Measurements from ENCODE around the gene COL18A1. TPM values are rescaled to one million over a fixed set of nuclear protein-coding genes. Genes with fewer than 3 reads are reported as not detected.

COL18A1 gene
- total RNA-seq, 1 experiment from 2014 or later = 676 TPM

GRCh38 chr21:45411810-45412206, 6.8 kb downstream of the COL18A1 start:
- no peaks in the 10 kb centered on the region; the same call in 1 of the 2 replicates for H3K36me3 ChIP-seq (ENCODE audit: control insufficient read depth, insufficient read depth, low read length)
- H3K27ac ChIP-seq (ENCODE audit: low read length) = peak overlapping the region; percentile 93
- TF ChIP-seq SIN3A (IDR thresholded peaks at IDR 0.05; ENCODE audit: borderline replicate concordance, insufficient read depth, low read depth, low read length) (no peak), POLR2AphosphoS5 (IDR thresholded peaks at IDR 0.05; ENCODE audit: low read depth, low read length) (no peak)
- no peak overlapping the region for H3K4me3 ChIP-seq (ENCODE audit: low read depth in 2 of 2, low read length in 2 of 2)
- H3K9me3 ChIP-seq (ENCODE audit: control insufficient read depth, insufficient read depth, low read depth, low read length) = no peaks in the 10 kb centered on the region
- H3K27me3 ChIP-seq (ENCODE audit: control insufficient read depth, insufficient read depth, low read length) = no peaks in the 10 kb centered on the region
- BruUV-seq (replicated peaks) = no TSS peak
- in situ Hi-C loops (cut with HindIII; ENCODE audit: low pct_unique_long_range_greater_than_20kb, low sequenced_read_pairs) = no loop called here
- POLR2A ChIA-PET = interaction anchor here (0.7 kb wide), 2 partner anchors 10 to 25 kb away, joined by 4 to 5 read pairs; no protein-coding TSS in a partner anchor
- no peak for DNase-seq (ENCODE audit: low read depth, low spot score)
- H3K4me1 ChIP-seq (ENCODE audit: control insufficient read depth, insufficient read depth, low read length) = peaks cover 81% of the 10 kb centered on the region
- CTCF ChIA-PET = interaction anchor here (0.6 kb wide), 1 partner anchor 100 kb away, joined by 7 read pairs; no protein-coding TSS in a partner anchor
- intact Hi-C loops (cut with micrococcal nuclease; ENCODE audit: unreplicated experiment) = loop anchor here (5.0 to 10.0 kb wide), 2 partner anchors 53 to 120 kb away; no protein-coding TSS in a partner anchor
- ATAC-seq = no peak

- no peak overlapping the region for H3K4me3 ChIP-seq (ENCODE audit: low read depth in 2 of 2, low read length in 2 of 2)
- CTCF ChIA-PET = no interaction called here
- TF ChIP-seq POLR2AphosphoS5 (IDR thresholded peaks at IDR 0.05; ENCODE audit: low read depth, low read length) = no peak
- ATAC-seq = no peak
- DNase-seq (ENCODE audit: low read depth, low spot score) = no peak
- peak overlapping the region; percentile 93 for H3K27ac ChIP-seq (ENCODE audit: low read length)
- in situ Hi-C loops (cut with HindIII; ENCODE audit: low pct_unique_long_range_greater_than_20kb, low sequenced_read_pairs) (no loop called here), intact Hi-C loops (cut with micrococcal nuclease; ENCODE audit: unreplicated experiment) (loop anchor here (5.0 to 10.0 kb wide), 2 partner anchors 52 to 120 kb away; no protein-coding TSS in a partner anchor)
- H3K4me1 ChIP-seq (ENCODE audit: control insufficient read depth, insufficient read depth, low read length) = peaks cover 84% of the 10 kb centered on the region
- H3K9me3 ChIP-seq (ENCODE audit: control insufficient read depth, insufficient read depth, low read depth, low read length) = no peaks in the 10 kb centered on the region
- POLR2A ChIA-PET = no interaction called here
- BruUV-seq (replicated peaks) = no TSS peak
- H3K36me3 ChIP-seq (ENCODE audit: control insufficient read depth, insufficient read depth, low read length) = no peaks in the 10 kb centered on the region; the same call in 1 of the 2 replicates
- no peaks in the 10 kb centered on the region for H3K27me3 ChIP-seq (ENCODE audit: control insufficient read depth, insufficient read depth, low read length)
Measured at GRCh38 chr21:45412491-45412890, 7.5 kb downstream of the COL18A1 start.

- in situ Hi-C loops (cut with HindIII; ENCODE audit: low pct_unique_long_range_greater_than_20kb, low sequenced_read_pairs) (no loop called here), intact Hi-C loops (cut with micrococcal nuclease; ENCODE audit: unreplicated experiment) (loop anchor here (5.0 to 10.0 kb wide), 2 partner anchors 52 to 121 kb away; no protein-coding TSS in a partner anchor)
- TF ChIP-seq SIN3A (IDR thresholded peaks at IDR 0.05; ENCODE audit: borderline replicate concordance, insufficient read depth, low read depth, low read length) (no peak), POLR2AphosphoS5 (IDR thresholded peaks at IDR 0.05; ENCODE audit: low read depth, low read length) (0 out of 2 replicates have a peak, but pooled peaks have one; percentile 24)
- H3K4me3 ChIP-seq (ENCODE audit: low read depth in 2 of 2, low read length in 2 of 2) = no peak overlapping the region
- BruUV-seq (replicated peaks) = no TSS peak
- H3K27ac ChIP-seq (ENCODE audit: low read length) = peak overlapping the region; percentile 93
- no peaks in the 10 kb centered on the region for H3K27me3 ChIP-seq (ENCODE audit: control insufficient read depth, insufficient read depth, low read length)
- ChIA-PET CTCF (no interaction called here), POLR2A (no interaction called here)
- no peaks in the 10 kb centered on the region; the same call in 1 of the 2 replicates for H3K36me3 ChIP-seq (ENCODE audit: control insufficient read depth, insufficient read depth, low read length)
- no peaks in the 10 kb centered on the region for H3K9me3 ChIP-seq (ENCODE audit: control insufficient read depth, insufficient read depth, low read depth, low read length)
- H3K4me1 ChIP-seq (ENCODE audit: control insufficient read depth, insufficient read depth, low read length) = peaks cover 83% of the 10 kb centered on the region
- DNase-seq (ENCODE audit: low read depth, low spot score) = no peak
- ATAC-seq = no peak
Measured at GRCh38 chr21:45412909-45413611, 8.1 kb downstream of the COL18A1 start.

- CTCF ChIA-PET = no interaction called here
Measured at GRCh38 chr21:45413922-45414321, 9.0 kb downstream of the COL18A1 start.

More at GRCh38 chr21:45413922-45414321, 9.0 kb downstream of the COL18A1 start:
- Histone ChIP-seq H3K36me3 (ENCODE audit: control insufficient read depth, insufficient read depth, low read length) (no peaks in the 10 kb centered on the region; the same call in 1 of the 2 replicates), H3K4me3 (ENCODE audit: low read depth in 2 of 2, low read length in 2 of 2) (0 out of 4 replicates have a peak overlapping the region, but pooled peaks of 1 of the 2 experiments have one; percentile 8), H3K4me1 (ENCODE audit: control insufficient read depth, insufficient read depth, low read length) (peaks cover 81% of the 10 kb centered on the region), H3K27ac (ENCODE audit: low read length) (peak overlapping the region; percentile 93), H3K9me3 (ENCODE audit: control insufficient read depth, insufficient read depth, low read depth, low read length) (no peaks in the 10 kb centered on the region), H3K27me3 (ENCODE audit: control insufficient read depth, insufficient read depth, low read length) (no peaks in the 10 kb centered on the region)
- BruUV-seq (replicated peaks) = no TSS peak
- no peak for TF ChIP-seq TCF7L2 (IDR thresholded peaks at IDR 0.05; ENCODE audit: low read depth, low read length)
- TF ChIP-seq POLR2AphosphoS5 (IDR thresholded peaks at IDR 0.05; ENCODE audit: low read depth, low read length) = no peak
- no peak for DNase-seq (ENCODE audit: low read depth, low spot score)
- intact Hi-C loops (cut with micrococcal nuclease; ENCODE audit: unreplicated experiment) (loop anchor here (5.0 to 10.0 kb wide), 2 partner anchors 51 to 122 kb away; no protein-coding TSS in a partner anchor), in situ Hi-C loops (cut with HindIII; ENCODE audit: low pct_unique_long_range_greater_than_20kb, low sequenced_read_pairs) (no loop called here)
- no peak for ATAC-seq
- POLR2A ChIA-PET = no interaction called here

All from Panc1 (cell line).